Osteocyte (in vitro differentiated cells): ENCODE results near the gene THBS2. TPM values are rescaled to one million over a fixed set of nuclear protein-coding genes. Genes with fewer than 3 reads are reported as not detected.

ENCODE experiments used
- DNase-seq: peaks from one replicate; pipeline ENCODE4 v3.0.0; 2021; ENCODE audit warnings: mixed read lengths; ENCODE audit not compliant: unreplicated experiment; ENCODE audit errors: extremely low spot score
- H3K27ac Mint-ChIP-seq: one replicate; pipeline ENCODE4 v1.8.0; 2021; ENCODE audit warnings: mild to moderate bottlenecking, mixed read lengths; ENCODE audit not compliant: unreplicated experiment
- H3K27me3 Mint-ChIP-seq: one replicate; pipeline ENCODE4 v1.8.0; 2021; ENCODE audit warnings: mixed read lengths; ENCODE audit not compliant: unreplicated experiment
- H3K36me3 Mint-ChIP-seq: one replicate; pipeline ENCODE4 v1.8.0; 2021; ENCODE audit warnings: mixed read lengths; ENCODE audit not compliant: unreplicated experiment
- H3K4me1 Mint-ChIP-seq: one replicate; pipeline ENCODE4 v1.8.0; 2021; ENCODE audit warnings: mixed read lengths; ENCODE audit not compliant: unreplicated experiment
- H3K4me3 Mint-ChIP-seq: one replicate; pipeline ENCODE4 v1.8.0; 2021; ENCODE audit warnings: mild to moderate bottlenecking, moderate library complexity, mixed read lengths; ENCODE audit not compliant: unreplicated experiment
- H3K9me3 Mint-ChIP-seq: one replicate; pipeline ENCODE4 v1.8.0; 2021; ENCODE audit warnings: mixed read lengths; ENCODE audit not compliant: unreplicated experiment
- CTCF ChIP-seq: fragments of 200-600 bp; sonication (generic); IDR thresholded peaks from 2 replicates; pipeline ENCODE4 v1.5.0; 2021; ENCODE audit warnings: antibody characterized with exemption, mild to moderate bottlenecking, moderate library complexity
- total RNA-seq: library from RNA; stranded (reverse); gene quantifications from 2 replicates; pipeline ENCODE4 v1.2.1, GENCODE V29; 2021

The THBS2 gene
- total RNA-seq, 1 donor from 2014 or later = 650 TPM

GRCh38 chr6:169296622-169297021, 43.0 kb upstream of the THBS2 start:
- peaks cover 12% of the 10 kb centered on the region for H3K4me1 Mint-ChIP-seq
- H3K27me3 Mint-ChIP-seq = peaks cover 24% of the 10 kb centered on the region
- no peak for TF ChIP-seq CTCF
- no peak overlapping the region for H3K4me3 Mint-ChIP-seq
- no peak overlapping the region for H3K27ac Mint-ChIP-seq
- H3K9me3 Mint-ChIP-seq = peaks cover 3% of the 10 kb centered on the region
- H3K36me3 Mint-ChIP-seq = no peaks in the 10 kb centered on the region
- no peak for DNase-seq

- DNase-seq = no peak
- no peaks in the 10 kb centered on the region for H3K36me3 Mint-ChIP-seq
- H3K4me1 Mint-ChIP-seq = peaks cover 12% of the 10 kb centered on the region
- no peak overlapping the region for H3K4me3 Mint-ChIP-seq
- no peak overlapping the region for H3K27ac Mint-ChIP-seq
- no peak for TF ChIP-seq CTCF
- peaks cover 24% of the 10 kb centered on the region for H3K27me3 Mint-ChIP-seq
- peaks cover 3% of the 10 kb centered on the region for H3K9me3 Mint-ChIP-seq
Observed at GRCh38 chr6:169296170-169296569, 42.5 kb upstream of the THBS2 start.

- no peaks in the 10 kb centered on the region for H3K36me3 Mint-ChIP-seq
- no peak overlapping the region for H3K4me3 Mint-ChIP-seq
- no peak for DNase-seq
- H3K4me1 Mint-ChIP-seq = peaks cover 12% of the 10 kb centered on the region
- no peak overlapping the region for H3K27ac Mint-ChIP-seq
- peaks cover 9% of the 10 kb centered on the region for H3K27me3 Mint-ChIP-seq
- H3K9me3 Mint-ChIP-seq = peaks cover 3% of the 10 kb centered on the region
- no peak for TF ChIP-seq CTCF
Observed at GRCh38 chr6:169293196-169293595, 39.5 kb upstream of the THBS2 start.

DNA sequence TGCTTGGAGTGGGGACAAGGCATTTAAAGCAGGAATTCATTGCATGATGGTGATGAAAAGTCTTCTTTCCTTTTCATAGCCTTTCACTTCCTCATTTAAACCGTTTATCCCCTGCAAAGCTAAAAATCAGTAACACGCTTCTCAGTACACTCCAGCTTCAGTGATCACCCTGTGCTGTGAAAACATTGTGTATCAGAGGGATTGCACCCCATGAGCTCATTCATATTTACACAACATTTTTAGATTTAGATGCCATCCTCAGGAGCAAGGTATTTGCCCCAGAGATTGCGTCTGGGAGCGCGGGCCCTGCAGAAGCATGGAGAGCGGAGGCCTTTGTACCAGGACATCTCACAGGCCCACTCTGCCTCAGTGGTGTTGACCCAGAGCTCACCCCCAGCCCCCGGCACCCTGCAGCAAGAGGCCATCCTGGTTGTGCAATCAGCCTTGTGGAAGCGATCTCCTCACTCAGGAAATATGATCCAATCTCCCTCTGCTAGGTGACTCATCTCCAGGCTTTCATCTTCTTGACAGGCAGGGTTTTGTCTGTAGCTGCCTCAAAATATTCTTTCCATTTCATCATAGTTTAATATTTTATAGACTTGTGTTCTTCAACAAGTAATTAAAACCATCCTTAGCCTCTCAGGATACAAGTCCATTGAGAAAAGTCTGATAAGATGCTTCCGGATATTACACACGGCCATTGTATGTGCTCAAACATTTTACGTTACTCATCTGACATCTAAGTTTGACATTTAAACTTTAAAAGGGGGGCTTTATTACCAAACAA, 38.9 kb upstream of the THBS2 start:
- no peak for DNase-seq
- H3K27ac Mint-ChIP-seq = no peak overlapping the region
- no peaks in the 10 kb centered on the region for H3K36me3 Mint-ChIP-seq
- TF ChIP-seq CTCF = no peak
- H3K27me3 Mint-ChIP-seq = peaks cover 7% of the 10 kb centered on the region
- H3K4me1 Mint-ChIP-seq = peaks cover 12% of the 10 kb centered on the region
- peaks cover 3% of the 10 kb centered on the region for H3K9me3 Mint-ChIP-seq
- no peak overlapping the region for H3K4me3 Mint-ChIP-seq

- Mint-ChIP-seq H3K36me3 (no peaks in the 10 kb centered on the region), H3K4me3 (no peak overlapping the region)
- DNase-seq = no peak
Observed at GRCh38 chr6:169291646-169292337, 38.1 kb upstream of the THBS2 start.

More at GRCh38 chr6:169291646-169292337, 38.1 kb upstream of the THBS2 start:
- peaks cover 3% of the 10 kb centered on the region for H3K9me3 Mint-ChIP-seq
- H3K4me1 Mint-ChIP-seq = peaks cover 12% of the 10 kb centered on the region
- no peak for TF ChIP-seq CTCF
- H3K27ac Mint-ChIP-seq = no peak overlapping the region
- peaks cover 5% of the 10 kb centered on the region for H3K27me3 Mint-ChIP-seq
